Measurements from ENCODE around the gene MUC3A.

Gene MUC3A

DNA sequence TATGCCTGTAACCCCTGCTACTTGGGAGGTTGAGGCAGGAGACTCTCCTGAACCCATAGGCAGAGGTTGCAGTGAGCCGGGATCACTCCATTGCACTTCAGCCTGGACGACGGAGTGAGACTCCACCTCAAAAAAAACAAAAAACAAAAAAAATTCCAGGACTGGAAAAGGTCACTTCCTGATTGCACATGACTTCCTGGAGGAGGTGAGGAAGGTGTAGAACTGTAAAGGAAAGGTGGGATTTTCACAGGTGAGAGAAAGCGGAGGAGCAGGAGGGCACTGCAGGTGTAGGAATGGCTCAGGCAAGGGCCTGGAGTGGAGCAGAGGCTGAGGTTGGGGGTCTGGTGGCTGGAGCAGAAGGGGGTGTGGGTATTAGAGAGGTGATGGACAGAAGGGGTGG lies 3.2 kb upstream of the MUC3A start:
- no peak for DNase-seq (ENCODE audit: low spot score)

DNA sequence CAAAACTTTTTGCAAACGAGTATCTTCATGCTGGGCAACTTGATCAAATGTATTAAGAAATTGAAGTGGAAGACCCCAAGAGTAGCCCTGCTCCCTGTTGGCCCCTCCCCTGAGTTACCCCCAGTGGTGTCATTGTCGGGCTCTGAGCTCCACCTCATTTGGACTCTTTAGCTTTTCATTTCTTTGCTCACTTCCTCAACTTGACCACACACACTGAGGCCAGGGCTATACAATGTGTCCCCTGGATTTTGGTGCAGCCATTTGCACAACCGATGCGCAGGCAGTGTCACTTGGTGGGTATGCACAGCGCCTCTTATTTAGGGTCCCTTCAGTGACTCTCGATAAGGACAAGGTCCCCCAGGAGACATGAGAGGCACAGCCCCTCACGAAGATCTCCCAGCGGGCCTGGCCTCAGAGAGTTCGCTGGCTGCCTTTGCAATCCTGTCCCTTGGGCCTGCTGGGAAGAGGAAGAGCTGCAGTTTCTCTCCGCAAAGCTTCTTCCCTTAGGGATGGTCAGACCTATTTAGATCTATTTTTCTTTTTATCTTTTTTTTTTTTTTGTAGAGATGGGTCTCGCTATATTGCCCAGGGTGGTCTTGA lies 2.5 kb upstream of the MUC3A start:
- no peak for DNase-seq (ENCODE audit: low spot score)

DNA sequence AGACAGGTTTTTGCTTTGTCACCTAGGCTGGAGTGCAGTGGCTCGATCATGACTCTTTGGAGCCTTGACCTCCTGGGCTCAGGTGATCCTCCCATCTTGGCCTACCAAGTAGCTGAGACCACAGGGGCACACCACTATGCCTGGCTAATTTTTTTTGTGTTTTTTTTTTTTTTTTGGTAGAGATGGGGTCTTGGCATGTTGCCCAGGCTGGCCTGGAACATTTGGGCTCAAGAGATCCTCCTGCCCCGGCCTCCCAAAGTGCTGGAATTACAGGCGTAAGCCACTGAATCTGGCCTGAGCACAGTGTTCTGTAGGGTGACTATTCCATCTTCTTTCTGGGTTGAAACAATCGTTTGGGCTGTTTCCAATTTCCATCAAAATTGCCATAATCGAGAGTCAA lies 1.5 kb upstream of the MUC3A start:
- DNase-seq (ENCODE audit: low spot score), result no peak

DNA sequence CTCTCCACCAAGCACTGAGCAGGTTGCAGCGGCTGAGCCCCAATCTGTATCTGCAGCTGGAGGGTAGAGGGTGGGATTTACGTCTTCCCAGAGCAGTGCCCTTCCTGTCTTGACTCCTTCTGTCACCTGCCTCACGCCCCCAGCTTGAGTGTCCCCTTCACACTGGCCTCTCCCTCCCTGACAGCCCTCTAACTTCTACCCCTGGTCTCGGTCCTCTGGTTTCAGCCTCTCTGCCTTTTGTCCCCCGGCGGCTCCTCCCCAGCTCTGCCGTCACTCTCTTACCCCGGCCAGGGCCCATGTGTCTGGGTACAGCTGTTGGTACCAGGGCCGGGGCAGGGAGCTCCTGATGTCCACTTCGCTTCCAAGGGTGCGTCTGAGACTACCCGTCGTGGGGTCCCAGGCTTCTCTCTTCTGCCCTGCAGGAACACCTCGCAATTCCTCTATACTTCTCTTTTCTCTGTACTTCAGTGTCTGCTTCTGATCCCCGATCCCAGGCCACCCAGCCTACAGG lies 654 bp downstream of the MUC3A start:
- no peak for DNase-seq (ENCODE audit: low spot score)

DNA sequence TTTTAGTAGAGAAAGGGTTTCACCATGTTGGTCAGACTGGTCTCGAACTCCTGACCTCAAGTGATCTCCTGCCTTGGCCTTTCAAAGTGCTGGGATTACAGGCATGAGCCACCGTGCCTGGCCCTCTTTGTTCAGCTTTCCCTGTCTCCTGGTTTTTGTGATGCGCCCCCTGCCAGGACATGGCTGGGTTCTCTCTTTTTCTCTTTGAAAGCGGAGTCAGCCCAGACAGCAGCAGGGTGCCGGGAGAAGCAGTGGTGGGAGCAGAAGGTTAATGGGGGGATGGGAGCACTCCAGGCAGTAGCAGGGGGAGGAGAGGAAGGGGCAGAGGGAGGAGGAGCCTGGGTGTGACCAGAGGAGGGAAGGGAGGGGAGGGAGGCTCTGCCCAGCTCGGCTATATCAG lies 1.8 kb downstream of the MUC3A start:
- DNase-seq (ENCODE audit: low spot score), result no peak

DNA sequence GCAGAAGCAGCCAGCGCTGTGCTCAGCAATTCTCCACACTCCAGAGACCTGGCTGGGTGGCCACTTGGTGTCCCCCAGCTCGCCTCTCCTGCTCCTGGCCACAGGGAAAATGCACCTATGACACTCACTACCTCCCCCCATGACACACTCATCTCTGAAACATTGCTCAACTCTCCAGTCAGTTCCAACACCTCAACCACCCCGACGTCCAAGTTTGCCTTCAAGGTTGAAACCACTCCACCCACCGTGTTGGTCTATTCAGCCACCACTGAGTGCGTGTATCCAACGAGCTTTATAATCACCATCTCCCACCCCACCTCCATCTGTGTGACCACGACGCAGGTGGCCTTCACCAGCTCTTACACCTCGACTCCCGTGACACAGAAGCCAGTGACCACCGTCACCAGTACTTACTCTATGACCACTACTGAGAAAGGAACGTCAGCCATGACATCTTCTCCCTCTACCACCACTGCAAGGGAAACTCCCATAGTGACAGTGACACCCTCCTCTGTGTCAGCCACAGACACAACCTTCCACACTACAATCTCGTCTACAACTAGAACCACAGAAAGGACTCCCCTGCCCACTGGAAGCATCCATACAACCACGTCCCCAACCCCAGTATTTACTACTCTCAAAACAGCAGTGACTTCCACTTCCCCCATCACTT lies 2.7 kb downstream of the MUC3A start:
- DNase-seq (ENCODE audit: low spot score), result no peak

DNA sequence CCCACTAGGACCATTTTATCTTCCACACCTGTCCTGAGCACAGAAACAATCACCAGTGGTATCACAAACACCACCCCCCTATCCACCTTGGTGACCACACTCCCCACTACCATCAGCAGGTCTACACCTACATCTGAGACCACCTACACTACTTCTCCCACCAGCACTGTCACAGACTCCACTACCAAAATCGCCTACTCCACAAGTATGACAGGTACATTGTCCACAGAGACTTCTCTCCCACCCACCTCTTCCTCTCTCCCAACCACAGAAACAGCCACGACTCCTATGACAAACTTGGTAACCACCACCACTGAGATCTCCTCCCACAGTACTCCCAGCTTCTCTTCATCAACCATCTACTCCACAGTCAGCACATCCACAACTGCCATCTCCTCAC lies 3.3 kb downstream of the MUC3A start:
- DNase-seq (ENCODE audit: low spot score), result no peak

DNA sequence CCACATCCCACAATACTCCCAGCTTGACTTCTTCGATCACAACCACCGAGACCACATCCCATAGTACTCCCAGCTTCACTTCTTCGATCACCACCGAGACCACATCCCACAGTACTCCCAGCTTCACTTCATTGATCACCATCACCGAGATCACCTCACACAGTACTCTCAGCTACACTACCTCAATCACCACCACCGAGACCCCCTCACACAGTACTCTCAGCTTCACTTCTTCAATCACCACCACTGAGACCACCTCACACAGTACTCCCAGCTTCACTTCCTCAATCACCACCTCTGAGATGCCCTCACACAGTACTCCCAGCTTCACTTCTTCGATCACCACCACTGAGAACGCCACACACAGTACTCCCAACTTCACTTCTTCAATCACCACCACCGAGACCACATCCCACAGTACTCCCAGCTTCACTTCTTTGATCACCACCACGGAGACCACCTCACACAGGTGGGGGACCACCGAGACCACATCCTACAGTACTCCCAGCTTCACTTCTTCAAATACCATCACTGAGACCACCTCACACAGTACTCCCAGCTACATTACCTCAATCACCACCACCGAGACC lies 8.6 kb downstream of the MUC3A start:
- DNase-seq (ENCODE audit: low spot score), result no peak

DNA sequence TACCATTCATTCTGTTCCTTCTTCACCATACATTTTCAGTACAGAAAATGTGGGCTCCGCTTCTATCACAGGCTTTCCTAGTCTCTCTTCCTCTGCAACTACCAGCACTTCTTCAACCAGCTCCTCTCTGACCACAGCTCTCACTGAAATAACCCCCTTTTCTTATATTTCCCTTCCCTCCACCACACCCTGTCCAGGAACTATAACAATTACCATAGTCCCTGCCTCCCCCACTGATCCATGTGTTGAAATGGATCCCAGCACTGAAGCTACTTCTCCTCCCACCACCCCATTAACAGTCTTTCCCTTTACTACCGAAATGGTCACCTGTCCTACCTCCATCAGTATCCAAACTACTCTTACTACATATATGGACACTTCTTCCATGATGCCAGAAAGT lies 10.6 kb downstream of the MUC3A start:
- DNase-seq (ENCODE audit: low spot score), result no peak

DNA sequence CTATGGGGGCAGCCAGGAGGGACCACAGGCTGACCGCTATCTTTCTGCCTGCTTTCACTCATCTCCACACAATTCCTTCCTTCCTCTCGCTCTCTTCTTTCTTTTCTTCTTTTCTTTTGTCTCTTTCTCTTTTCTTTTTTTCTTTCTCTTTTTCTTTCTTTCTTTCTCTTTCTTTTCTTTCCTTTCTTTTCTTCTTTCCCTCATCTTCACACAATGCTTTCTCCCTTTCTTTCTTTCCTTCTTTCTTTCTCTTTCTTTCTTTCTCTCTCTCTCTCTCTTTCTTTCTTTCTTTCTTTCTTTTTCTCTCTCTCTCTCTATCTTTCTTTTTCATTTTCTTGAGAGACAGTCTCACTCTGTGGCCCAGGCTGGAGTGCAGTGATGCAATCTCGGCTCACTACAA lies 13.2 kb downstream of the MUC3A start:
- no peak for DNase-seq (ENCODE audit: low spot score)

DNA sequence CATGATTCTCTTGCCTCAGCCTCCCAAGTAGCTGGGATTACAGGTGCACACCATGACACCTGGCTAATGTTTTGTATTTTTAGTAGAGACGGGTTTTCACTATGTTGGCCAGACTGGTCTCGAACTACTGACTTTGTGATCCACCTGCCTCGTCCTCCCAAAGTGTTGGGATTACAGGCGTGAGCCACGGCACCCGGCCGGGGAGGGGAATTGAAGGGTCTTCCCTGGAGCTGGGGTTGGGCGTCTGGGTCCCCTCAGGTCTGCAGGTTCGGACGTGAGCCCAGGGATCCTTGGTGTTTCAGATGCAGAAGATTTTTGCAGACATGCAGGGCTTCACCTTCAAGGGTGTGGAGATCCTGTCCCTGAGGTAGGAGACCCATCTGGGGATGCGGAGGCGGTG lies 14.1 kb downstream of the MUC3A start:
- DNase-seq (ENCODE audit: low spot score), result no peak

DNA sequence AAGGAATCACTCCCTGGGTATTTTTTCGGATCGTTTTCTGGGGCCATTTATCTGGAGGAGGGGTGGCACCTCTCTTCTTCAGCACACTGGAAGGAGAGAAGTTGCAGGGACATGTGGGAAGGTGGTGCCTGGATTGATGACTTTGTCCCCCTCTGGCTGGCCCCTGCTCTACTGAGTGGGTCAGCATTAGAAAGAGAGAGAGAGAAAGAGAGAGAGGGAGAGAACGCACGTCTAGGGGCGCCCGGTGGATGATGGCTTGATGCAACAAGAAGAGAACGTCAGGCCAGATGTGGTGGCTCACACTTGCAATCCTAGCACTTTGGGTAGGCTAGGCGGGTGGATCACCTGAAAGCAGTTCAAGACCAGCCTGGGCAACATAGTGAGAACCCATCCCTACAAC lies 14.5 kb downstream of the MUC3A start:
- no peak for DNase-seq (ENCODE audit: low spot score)

DNA sequence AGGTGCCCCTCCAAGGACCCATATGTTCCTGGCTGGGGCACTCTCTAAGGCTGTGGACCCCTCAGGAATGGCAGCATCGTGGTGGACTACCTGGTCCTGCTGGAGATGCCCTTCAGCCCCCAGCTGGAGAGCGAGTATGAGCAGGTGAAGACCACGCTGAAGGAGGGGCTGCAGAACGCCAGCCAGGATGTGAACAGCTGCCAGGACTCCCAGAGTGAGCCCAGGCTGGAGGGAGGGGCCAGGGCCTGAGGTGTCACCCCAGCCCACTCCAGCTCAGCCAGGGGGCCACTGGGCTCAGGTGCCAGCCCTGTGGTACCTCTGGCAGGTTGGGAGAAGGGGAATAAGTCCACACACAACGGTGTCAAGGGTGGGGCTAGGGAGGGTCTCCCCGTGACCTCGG lies 15.3 kb downstream of the MUC3A start:
- no peak for DNase-seq (ENCODE audit: low spot score)

DNA sequence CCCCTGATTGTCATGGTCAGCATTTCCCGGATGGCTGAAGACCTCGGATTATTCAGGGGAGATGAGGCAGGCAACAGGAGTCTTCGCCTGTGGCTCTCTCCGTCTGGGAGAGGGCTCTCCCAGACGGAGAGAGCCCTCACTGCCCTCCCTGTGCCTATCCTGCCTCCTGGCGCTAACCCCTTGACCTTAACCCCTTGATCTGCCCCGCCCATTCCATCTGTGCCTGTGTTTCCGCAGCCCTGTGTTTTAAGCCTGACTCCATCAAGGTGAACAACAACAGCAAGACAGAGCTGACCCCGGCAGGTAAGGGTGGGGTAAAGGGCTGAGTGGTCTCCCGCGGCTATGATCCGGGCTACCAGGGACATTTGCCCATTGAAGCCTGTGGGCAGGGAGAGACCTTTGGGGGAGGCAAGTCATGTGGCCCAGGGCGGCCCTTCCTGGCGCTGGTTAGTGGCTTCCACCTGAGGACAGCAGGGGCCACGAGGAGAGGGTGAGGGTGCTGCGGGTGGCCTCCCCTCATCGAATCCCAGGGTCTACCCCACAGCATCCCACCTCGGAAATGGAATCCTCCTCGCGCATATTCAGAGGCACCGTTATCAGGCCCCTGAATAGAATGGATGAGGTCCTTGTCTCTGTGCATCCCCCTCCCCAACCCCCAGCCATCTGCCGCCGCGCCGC lies 15.8 kb downstream of the MUC3A start:
- DNase-seq (ENCODE audit: low spot score), result no peak

DNA sequence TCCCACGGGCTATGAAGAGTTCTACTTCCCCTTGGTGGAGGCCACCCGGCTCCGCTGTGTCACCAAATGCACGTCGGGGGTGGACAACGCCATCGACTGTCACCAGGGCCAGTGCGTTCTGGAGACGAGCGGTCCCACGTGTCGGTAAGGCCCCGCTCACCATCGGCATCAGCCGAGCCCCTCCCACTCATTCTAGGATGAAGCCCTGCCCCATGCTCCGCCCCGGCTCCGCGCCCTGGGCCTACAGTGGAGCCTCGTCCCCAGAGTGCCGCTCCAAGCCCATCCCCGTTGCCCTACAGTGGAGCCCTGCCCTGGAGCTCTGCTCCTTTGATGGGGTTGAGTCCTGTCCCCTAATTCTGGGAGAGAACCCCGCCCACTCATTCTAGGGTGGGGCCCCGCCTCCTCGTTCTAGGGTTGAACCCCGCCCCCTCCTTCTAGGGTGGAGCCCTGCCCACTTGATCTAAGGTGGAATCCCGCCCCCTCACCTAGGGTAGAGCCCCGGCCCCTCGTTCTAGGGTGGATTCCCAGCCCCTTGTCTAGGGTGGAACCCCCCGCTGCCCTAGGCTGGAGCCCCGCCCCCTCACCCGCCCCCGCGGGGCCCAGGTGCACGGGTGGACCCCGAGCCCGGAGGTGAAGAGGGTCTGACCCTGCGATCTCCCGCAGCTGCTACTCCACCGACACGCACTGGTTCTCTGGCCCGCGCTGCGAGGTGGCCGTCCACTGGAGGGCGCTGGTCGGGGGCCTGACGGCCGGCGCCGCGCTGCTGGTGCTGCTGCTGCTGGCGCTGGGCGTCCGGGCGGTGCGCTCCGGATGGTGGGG lies 16.6 kb downstream of the MUC3A start:
- DNase-seq (ENCODE audit: low spot score), result peak; percentile 87

DNA sequence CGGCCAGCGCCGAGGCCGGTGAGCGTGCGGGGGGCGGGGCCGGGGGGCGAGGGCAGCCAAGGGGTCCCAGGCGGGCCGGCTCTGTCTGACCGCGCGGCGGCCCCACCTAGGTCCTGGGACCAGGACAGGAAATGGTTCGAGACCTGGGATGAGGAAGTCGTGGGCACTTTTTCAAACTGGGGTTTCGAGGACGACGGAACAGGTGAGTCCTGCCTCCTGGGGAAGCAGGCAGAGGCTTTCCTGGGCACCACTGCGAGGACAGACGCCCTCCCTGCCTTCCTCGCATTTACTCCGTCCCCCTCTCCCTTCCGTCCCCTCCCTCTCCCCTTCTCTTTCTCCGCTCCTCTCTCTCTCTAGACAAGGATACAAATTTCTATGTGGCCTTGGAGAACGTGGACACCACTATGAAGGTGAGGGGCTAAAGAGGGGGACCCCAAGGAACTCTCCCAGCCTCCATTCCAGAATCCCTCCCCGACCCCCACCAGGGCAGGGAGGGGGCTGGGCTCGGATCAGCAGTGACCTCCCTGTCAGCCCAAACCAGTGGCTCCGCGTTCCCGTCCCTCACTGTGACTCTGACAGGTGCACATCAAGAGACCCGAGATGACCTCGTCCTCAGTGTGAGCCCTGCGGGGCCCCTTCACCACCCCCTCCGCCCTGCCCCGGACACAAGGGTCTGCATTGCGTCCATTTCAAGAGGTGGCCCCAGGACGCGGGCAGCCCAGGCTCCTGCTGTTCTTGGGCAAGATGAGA lies 17.4 kb downstream of the MUC3A start:
- no peak for DNase-seq (ENCODE audit: low spot score)

DNA sequence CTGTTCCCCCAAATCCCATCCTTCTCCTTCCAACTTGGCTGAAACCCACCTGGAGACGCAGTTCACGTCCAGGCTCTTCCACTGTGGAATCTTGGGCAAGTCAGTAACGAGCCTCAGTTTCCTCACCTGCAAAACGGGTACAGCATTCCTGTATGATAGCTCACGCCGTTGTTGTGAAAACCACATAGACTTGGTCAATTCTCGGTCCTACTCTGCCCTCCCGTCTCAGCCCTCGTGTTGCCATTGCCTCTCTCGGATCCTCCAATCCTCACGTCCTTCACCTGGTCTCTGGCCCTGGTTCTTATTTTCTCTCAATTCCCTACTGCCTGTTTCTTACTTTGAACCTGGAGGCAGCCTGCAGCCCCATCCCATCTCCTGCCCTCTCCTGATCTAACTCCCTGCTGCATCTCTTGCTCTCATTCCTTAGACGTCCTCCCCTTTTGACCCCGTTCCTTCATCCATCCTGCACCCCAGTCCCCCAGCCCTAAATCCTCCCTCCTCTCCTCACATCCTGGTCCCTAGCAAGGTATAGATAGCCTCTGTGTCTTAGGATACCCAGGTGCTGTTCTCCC lies 18.0 kb downstream of the MUC3A start:
- no peak for DNase-seq (ENCODE audit: low spot score)

DNA sequence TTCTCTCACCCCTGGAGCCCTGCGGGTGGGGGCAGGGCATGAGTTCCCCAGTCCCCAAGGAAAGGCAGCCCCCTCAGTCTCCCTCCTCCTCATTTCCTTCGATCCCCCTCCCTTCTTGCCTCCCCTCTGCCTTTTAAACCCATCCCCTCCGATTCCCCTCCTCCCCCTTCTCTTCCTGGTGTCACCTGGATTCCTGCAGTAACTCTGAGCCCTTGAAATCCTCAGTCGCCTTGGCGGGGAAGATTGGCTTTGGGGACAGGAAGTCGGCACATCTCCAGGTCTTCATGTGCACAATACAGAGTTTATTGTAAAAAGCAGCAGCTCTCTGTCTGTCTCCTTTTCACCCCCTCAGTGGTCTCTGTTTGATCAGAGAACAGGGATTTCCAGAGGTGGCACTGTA lies 18.7 kb downstream of the MUC3A start:
- DNase-seq (ENCODE audit: low spot score), result no peak

DNA sequence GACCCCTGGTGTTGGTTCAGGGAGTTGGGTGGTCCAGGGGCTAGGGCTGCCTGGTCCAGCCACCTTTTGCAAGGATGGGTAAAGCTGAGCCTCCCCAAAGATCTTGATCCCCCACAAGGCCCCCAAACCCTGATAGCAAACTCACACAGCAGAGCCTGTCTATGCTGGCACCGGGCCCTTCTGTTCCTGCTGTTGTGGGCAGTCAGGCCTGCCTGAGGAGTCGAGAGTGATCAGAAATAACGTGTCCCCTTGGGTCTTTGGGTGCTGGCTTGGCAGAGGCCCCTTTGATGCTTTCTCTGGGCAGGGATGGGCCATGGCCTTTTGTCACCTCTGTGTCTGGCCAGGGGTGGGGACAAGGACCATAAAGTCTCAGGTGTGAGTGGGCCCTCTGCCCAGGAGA lies 19.3 kb downstream of the MUC3A start:
- DNase-seq (ENCODE audit: low spot score), result no peak

DNA sequence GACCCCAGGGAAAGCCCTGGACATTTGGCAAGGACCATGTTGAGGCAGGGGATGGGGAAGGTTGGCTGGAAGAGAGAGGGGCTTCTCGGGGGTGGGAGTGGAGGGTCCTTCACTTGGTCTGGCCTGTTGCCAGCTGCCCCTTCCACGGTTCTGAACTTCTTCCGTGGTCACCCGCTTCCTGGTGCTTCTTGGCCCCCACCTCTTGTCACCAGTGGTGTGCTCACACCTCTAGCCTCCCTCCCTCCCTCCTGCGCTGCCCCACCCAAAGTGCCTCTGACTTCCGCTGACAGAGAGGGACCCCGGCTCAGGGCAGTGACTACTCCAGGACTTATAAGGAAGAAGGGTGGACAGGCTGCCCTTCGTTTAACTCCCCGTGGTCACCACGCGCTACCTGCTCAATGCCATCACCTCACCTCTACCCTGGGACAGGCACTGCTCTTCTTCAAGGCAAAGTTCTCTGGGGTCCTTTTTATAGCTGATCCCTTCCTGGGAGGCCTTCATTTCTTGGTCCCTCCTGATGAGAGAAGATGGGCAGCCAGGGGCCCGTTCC lies 19.8 kb downstream of the MUC3A start, which contains the start of gene MUC12:
Gene MUC12, plus strand, starts transcription at position 500 of the 550 bp plus-strand sequence. CDS start 58 bp downstream, outside the sequence.
- no peak for DNase-seq (ENCODE audit: low spot score)

All from hepatic stellate cell (primary cell).